Ovary (tissue), 9 donors: Measurements from ENCODE around the gene C20orf204. TPM values are rescaled to one million over a fixed set of nuclear protein-coding genes. Genes with fewer than 3 reads are reported as not detected.
A peak's percentile ranks its signal among the peaks of the same experiment; 100 is the strongest.

Experiments
- DNase-seq, 5 donors: peaks; one replicate each; pipeline ENCODE4 v3.0.0-alpha.2; 2019 to 2020
- H3K27ac ChIP-seq, 2 donors: fragments of 200-600 bp; one replicate each; pipeline versions ENCODE4 v1.5.1 to v1.8.0; 2019 to 2022
- H3K27me3 ChIP-seq: fragments of 200-600 bp; one replicate; pipeline ENCODE4 v1.8.0; 2022
- H3K36me3 ChIP-seq: fragments of 200-600 bp; sonication (generic); one replicate; pipeline ENCODE4 v1.5.1; 2019
- H3K4me1 ChIP-seq: one replicate; pipeline ENCODE4 v1.8.1; 2013; ENCODE audit warnings: mild to moderate bottlenecking, moderate library complexity; ENCODE audit not compliant: insufficient read depth
- H3K4me3 ChIP-seq: fragments of 200-600 bp; sonication (generic); one replicate; pipeline ENCODE4 v1.5.1; 2017
- H3K9me3 ChIP-seq, 2 donors: fragments of 200-600 bp in 1 of 2; sonication (generic) in 1 of 2; one replicate each; pipeline versions ENCODE4 v1.5.1 to v1.8.1; 2013 to 2019; ENCODE audit warnings: mild to moderate bottlenecking in 1 of 2, moderate library complexity in 1 of 2
- CTCF ChIP-seq, 3 donors: fragments of 450-650 bp in 2 of 3; fragments of 200-600 bp in 1 of 3; IDR thresholded peaks; one replicate each; pipeline versions ENCODE4 v1.5.1 to v1.8.0; 2016 to 2022; ENCODE audit warnings: antibody characterized with exemption in 3 of 3, mild to moderate bottlenecking in 1 of 3
- EP300 ChIP-seq: sonication (generic); formaldehyde crosslinking; IDR thresholded peaks from one replicate; pipeline ENCODE4 v1.6.1; 2017; ENCODE audit warnings: antibody characterized with exemption
- POLR2A ChIP-seq: fragments of 450-650 bp; IDR thresholded peaks from one replicate; pipeline ENCODE4 v1.6.1; 2017; ENCODE audit warnings: antibody characterized with exemption, mild to moderate bottlenecking, moderate library complexity
- WGBS, 3 donors: extraction: QIAGEN DNeasy Blood & Tissue Kit in 1 of 3; methylation state at CpG; one replicate each; pipeline versions ENCODE4 v1.1.5 to v1.1.7; 2013 to 2017; 5-methylcytosine and 5-hydroxymethylcytosine counted together
- intact Hi-C, 4 donors: fragments of 100-400 bp; cut with DNase I; formaldehyde crosslinking; loops; one replicate each; pipeline versions ENCODE4 v1.11.0 to v1.15.1; 2022 to 2023
- polyA plus RNA-seq, 2 donors: library from polyadenylated mRNA; stranded (reverse); fragments of 200-250 nt in 1 of 2; fragments of 350-450 nt in 1 of 2; fragmentation: Illumina TruSeq in 1 of 2; extraction: RNeasy Lipid Tissue Mini Kit (QIAGEN cat#74804) in 1 of 2; gene quantifications; one replicate each; pipeline ENCODE4 v1.2.3, GENCODE V29; 2013 to 2014
- total RNA-seq, 7 donors: library from RNA; depleted of rRNA in 2 of 7; stranded (reverse); fragments of >200 nt in 2 of 7; fragmentation: NEBNext Ultra II Directional in 3 of 7; extraction: Animal tissue kit (Norgen Biotek cat#: 25700) in 3 of 7; gene quantifications; one replicate each; pipeline versions ENCODE4 v1.1.0 to v1.2.4, GENCODE V29; 2016 to 2023
- donor health status: DM: no; HTN: no; CAD: no; lungs with moderate emphysema.
- donor health status: DM: no; HTN: no; CAD: no.
- donor health status: Bipolar disorder and iron deficiency.
- donor health status: DM: yes; HTN: yes; CAD: no.
- donor health status: DM: no; HTN: no; CAD: no.
- donor health status: DM: yes; HTN: yes; CAD: no.

C20orf204 gene
- total and polyA plus RNA-seq, 9 donors, result 0.20 to 2.8 (median 1.4) TPM

DNA sequence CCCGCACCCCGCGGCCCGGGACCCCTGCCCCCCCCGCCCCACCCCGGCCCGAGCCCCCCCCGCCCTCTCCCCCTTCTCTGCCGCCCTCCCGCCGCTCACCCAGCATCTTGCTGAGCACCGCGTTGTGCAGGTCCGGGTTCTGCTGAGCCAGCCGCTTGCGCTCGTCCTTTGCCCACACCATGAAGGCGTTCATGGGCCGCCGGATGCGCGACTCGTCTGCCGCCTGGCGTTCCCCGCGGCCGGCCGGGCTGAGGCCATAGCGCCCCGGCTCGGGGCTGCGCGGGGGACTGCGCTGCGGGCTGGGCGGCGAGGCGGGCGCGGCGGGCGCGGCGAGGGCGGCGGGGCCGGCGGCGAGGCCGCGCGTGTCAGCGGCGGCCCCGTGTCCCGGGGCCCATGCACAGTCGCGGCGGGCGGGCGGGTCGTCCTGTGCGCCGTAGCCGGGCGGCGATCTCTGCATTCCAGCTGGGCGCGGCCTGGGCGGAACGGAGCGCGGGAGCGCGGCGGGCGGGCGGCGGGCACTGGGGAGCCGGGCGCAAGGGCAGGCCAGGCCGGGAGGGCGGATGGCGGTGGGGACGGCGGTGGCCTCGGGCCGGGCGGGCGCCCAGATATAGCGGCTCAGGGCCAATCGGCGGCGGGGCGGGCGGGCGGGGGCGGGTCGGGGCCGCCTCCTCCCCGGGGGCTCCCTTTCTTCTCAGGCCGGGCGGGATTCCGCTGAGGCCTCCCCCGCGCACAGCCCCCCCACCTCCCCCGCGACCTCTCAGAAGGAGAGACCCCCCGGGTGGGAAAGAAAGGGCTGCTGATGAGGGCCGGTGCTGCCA lies 13.3 kb downstream of the C20orf204 start, which contains the start of gene SOX18:
Gene SOX18 (minus strand): TSS at position 580 of the 818 bp plus-strand sequence. CDS start 123 bp downstream, at position 457.
- H3K4me1 ChIP-seq, result peaks cover 2% of the 10 kb centered on the region
- no peak for DNase-seq
- no peaks in the 10 kb centered on the region for H3K9me3 ChIP-seq
- 0 to 2% (median 1%) methylated on average over 41 to 101 of the region's 111 CpGs for WGBS, 3 donors
- peaks cover 7% of the 10 kb centered on the region for H3K27me3 ChIP-seq
- TF ChIP-seq EP300 (no peak), CTCF (IDR thresholded peaks at IDR 0.05) (no peak), POLR2A (no peak)
- H3K4me3 ChIP-seq, result peak within 1 kb of the TSS; percentile 10
- H3K36me3 ChIP-seq, result no peaks in the 10 kb centered on the region
- intact Hi-C loops, result no loop called here
- no peak within 1 kb of the TSS for H3K27ac ChIP-seq

- Histone ChIP-seq H3K27ac (no peak overlapping the region), H3K27me3 (peaks cover 7% of the 10 kb centered on the region), H3K9me3 (no peaks in the 10 kb centered on the region), H3K4me3 (peak overlapping the region; percentile 10), H3K4me1 (peaks cover 2% of the 10 kb centered on the region), H3K36me3 (no peaks in the 10 kb centered on the region)
- TF ChIP-seq CTCF (IDR thresholded peaks at IDR 0.05) (no peak), EP300 (no peak), POLR2A (no peak)
- no peak for DNase-seq
- intact Hi-C loops, result no loop called here
- 10 to 20% (median 17%) methylated on average over 11 to 16 of the region's 16 CpGs for WGBS, 3 donors
Measured at GRCh38 chr20:64049878-64050260, 13.9 kb downstream of the C20orf204 start.

- H3K4me3 ChIP-seq, result no peak overlapping the region
- no peaks in the 10 kb centered on the region for H3K9me3 ChIP-seq
- intact Hi-C loops, result no loop called here
- WGBS, 3 donors, result 61 to 72% (median 67%) methylated on average over 22 to 23 of the region's 23 CpGs
- H3K27me3 ChIP-seq, result peaks cover 7% of the 10 kb centered on the region
- DNase-seq, result no peak
- no peaks in the 10 kb centered on the region for H3K36me3 ChIP-seq
- H3K4me1 ChIP-seq, result peaks cover 2% of the 10 kb centered on the region
- no peak overlapping the region for H3K27ac ChIP-seq
- TF ChIP-seq CTCF (IDR thresholded peaks at IDR 0.05) (no peak), POLR2A (no peak), EP300 (no peak)
Measured at GRCh38 chr20:64050261-64051032, 14.5 kb downstream of the C20orf204 start.

DNA sequence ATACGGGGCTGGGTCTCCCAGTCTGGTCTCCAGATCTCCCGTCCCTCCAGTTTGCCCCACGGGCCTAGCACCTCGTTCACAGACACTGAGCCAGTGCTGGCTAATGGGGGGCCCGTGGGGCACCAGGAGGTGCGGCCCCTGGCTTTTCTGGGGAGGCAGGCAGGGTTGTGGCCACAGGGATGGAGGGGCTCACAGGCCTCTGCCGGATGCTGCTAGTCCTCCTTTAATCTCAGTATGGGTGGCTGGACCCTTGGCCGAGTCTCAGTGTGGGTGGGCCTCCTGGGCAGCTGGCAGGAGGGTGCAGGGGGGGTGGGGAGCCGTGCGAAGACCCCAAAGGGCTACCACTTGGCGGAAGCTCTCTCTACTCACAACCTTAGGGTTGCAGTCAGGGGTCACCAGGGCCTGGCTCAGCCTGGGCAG lies 15.1 kb downstream of the C20orf204 start:
- peaks cover 2% of the 10 kb centered on the region for H3K4me1 ChIP-seq
- DNase-seq, result no peak
- no peak overlapping the region for H3K4me3 ChIP-seq
- no peak overlapping the region for H3K27ac ChIP-seq
- no peak for TF ChIP-seq CTCF (IDR thresholded peaks at IDR 0.05)
- no peak for TF ChIP-seq POLR2A
- TF ChIP-seq EP300, result no peak
- H3K9me3 ChIP-seq, result no peaks in the 10 kb centered on the region
- WGBS, 3 donors, result 71 to 75% (median 72%) methylated on average over 10 to 11 of the region's 11 CpGs
- no peaks in the 10 kb centered on the region for H3K36me3 ChIP-seq
- intact Hi-C loops, result no loop called here
- H3K27me3 ChIP-seq, result peaks cover 7% of the 10 kb centered on the region
